OCI-LY7 (cell line): ENCODE results near the gene PLA2G4B.

Experiments used
- CTCF ChIP-seq: fragments of 200-600 bp; sonication (generic); conservative IDR thresholded peaks from 2 replicates; pipeline ENCODE4 v1.5.1; 2014; ENCODE audit warnings: mild to moderate bottlenecking, antibody characterized with exemption, low read length, moderate library complexity, mixed read lengths
- EZH2phosphoT487 ChIP-seq: fragments of 200-600 bp; sonication (generic); IDR thresholded peaks from 2 replicates; pipeline ENCODE4 v1.6.1; 2018; ENCODE audit warnings: low read depth, borderline replicate concordance, mild to moderate bottlenecking, mixed run types, antibody characterized with exemption, low read length, moderate library complexity, mixed read lengths

- TF ChIP-seq CTCF = no peak
- TF ChIP-seq EZH2phosphoT487 = no peak
Measured at GRCh38 chr15:41829959-41830646, 8.5 kb upstream of the PLA2G4B start.
